H7 (cell line): ENCODE results near the gene EXOC3. TPM values are rescaled to one million over a fixed set of nuclear protein-coding genes. Genes with fewer than 3 reads are reported as not detected.

ENCODE experiments used
- DNase-seq: peaks from one replicate; pipeline ENCODE4 v3.0.0; 2012
- H3K27me3 ChIP-seq: 2 replicates; pipeline ENCODE4 v1.6.0; 2011; ENCODE audit warnings: mild to moderate bottlenecking, low read length; ENCODE audit not compliant: control insufficient read depth, insufficient read depth
- H3K36me3 ChIP-seq: replicated peaks from 2 replicates; pipeline ENCODE4 v1.5.1; 2011; ENCODE audit warnings: low read length; ENCODE audit not compliant: control insufficient read depth, insufficient read depth
- H3K4me3 ChIP-seq: 2 replicates; pipeline ENCODE4 v1.5.1; 2011; ENCODE audit warnings: low read depth, mild to moderate bottlenecking, control low read depth, low read length, moderate library complexity; ENCODE audit not compliant: insufficient read depth
- total RNA-seq: library from RNA; depleted of rRNA; stranded (reverse); fragments of >200 nt; shearing (Covaris generic); gene quantifications from 2 replicates; pipeline ENCODE4 v1.2.3, GENCODE V29; 2014

Gene EXOC3
- total RNA-seq, 1 experiment from 2014 or later = 24.1 TPM

DNA sequence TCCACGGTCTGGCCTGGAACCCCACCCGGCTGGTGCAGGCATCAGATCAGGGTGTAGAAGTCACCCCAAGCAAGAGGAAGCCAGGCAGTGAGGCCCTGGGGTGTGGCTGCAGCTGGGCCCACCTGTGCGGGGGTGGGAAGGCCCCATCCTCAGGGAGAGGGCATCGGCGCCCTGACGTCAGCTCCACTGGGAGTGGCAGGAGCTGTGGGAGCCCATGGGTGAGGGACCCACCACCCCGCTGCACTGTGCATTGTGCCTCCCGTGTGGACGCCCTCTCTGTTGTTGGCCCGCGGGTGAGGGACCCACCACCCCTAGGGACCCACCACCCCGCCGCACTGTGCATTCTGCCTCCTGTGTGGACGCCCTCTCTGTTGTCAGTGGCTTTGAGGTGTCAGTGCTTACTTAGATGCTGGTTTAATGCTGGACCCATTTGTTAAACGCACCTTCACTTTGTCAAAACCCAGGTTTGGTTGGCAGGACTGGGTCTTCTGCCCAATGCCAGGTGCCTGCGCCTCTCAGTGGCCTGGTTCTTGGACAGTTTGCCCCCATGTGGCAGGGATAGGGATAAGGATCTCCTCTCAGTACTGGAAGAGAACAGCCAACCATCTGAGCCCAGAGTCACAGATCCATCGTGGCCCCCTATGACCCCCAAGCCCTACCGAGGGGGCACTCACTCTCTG is 6.9 kb upstream of the EXOC3 start:
- Histone ChIP-seq H3K27me3 (no peaks in the 10 kb centered on the region; the same call in 1 of the 2 replicates), H3K36me3 (no peaks in the 10 kb centered on the region), H3K4me3 (no peak overlapping the region)
- peak; percentile 87 for DNase-seq

GRCh38 chr5:436641-436975 is 6.4 kb upstream of the EXOC3 start:
- Histone ChIP-seq H3K4me3 (no peak overlapping the region), H3K36me3 (no peaks in the 10 kb centered on the region), H3K27me3 (no peaks in the 10 kb centered on the region; the same call in 1 of the 2 replicates)
- no peak for DNase-seq

- Histone ChIP-seq H3K27me3 (no peaks in the 10 kb centered on the region; the same call in 1 of the 2 replicates), H3K36me3 (no peaks in the 10 kb centered on the region), H3K4me3 (no peak overlapping the region)
- no peak for DNase-seq
These were observed 5.7 kb upstream of the EXOC3 start for GRCh38 chr5:437281-437771.

DNA sequence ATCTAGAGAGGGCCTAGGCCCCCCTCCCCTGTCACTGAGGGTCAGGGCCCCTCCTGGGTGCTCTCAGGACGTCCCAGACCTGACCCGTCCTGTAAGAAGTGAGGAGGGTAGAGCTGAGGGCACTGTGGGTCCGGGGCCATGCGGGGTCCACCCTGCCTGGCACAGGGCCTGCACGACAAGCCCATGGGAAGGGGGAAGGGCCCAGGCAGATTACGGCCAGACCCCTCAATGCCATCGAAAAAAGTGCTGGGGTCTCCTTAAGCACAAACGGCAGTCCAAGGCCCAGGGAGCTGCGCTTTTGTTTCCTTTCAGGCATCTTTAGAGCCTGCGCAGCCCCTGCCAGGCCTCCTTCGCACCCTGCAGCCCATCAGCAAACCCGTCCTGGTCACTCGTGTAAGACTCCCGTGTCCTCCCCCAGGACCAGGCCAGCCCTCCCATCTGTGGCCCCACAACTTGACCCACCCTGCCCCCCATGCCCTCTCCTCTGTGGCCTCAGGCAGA is 4.4 kb upstream of the EXOC3 start:
- H3K36me3 ChIP-seq = no peaks in the 10 kb centered on the region
- H3K27me3 ChIP-seq = no peaks in the 10 kb centered on the region; the same call in 1 of the 2 replicates
- H3K4me3 ChIP-seq = no peak overlapping the region
- peak; percentile 54 for DNase-seq

DNA sequence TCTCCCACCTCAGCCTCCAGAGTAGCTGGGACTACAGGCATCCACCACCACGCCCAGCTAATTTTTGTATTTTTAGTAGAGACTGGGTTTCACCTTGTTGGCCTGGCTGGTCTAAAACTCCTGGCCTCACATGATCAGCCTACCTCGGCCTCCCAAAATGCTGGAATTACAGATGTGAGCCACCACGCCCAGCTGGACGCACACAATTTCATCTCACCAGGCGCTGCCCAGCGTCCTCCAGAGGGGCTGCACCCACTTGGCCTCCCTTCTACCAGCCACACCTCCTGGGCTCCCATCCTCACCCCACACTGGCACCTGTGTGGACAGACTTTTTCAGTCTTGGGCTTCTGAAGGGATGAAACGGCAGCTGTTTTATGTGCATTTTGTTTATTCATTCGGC is 3.8 kb upstream of the EXOC3 start:
- Histone ChIP-seq H3K4me3 (no peak overlapping the region), H3K36me3 (no peaks in the 10 kb centered on the region), H3K27me3 (no peaks in the 10 kb centered on the region; the same call in 1 of the 2 replicates)
- DNase-seq = no peak

DNA sequence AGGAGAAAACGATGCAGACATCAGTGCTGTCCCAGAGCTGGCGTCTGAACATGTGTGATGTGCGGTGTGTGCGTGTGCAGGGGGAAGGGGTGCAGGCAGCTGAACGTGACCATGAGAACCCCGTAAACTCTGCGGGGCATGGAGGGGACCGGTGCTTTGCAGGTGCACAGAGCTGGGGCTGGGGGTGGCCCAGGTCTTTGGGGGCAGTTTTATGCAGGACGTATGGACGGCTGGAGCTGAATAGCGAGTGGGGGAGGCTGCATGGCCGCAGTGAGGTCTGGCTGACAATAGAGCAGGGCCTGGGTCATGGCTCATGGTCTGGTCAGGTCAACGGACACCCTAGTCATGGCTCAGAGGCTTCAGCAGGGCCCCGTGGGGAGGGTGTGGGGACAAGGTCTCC is 3.3 kb upstream of the EXOC3 start:
- Histone ChIP-seq H3K27me3 (no peaks in the 10 kb centered on the region; the same call in 1 of the 2 replicates), H3K36me3 (no peaks in the 10 kb centered on the region), H3K4me3 (no peak overlapping the region)
- DNase-seq = no peak

- DNase-seq = no peak
- Histone ChIP-seq H3K27me3 (no peaks in the 10 kb centered on the region; the same call in 1 of the 2 replicates), H3K36me3 (no peaks in the 10 kb centered on the region), H3K4me3 (no peak overlapping the region)
These were observed 2.4 kb upstream of the EXOC3 start for GRCh38 chr5:440401-441201.

- H3K4me3 ChIP-seq = peak overlapping the region; percentile 86; the same call in 1 of the 2 replicates
- H3K36me3 ChIP-seq = no peaks in the 10 kb centered on the region; the same call in 1 of the 2 replicates
- DNase-seq = no peak
- H3K27me3 ChIP-seq = no peaks in the 10 kb centered on the region; the same call in 1 of the 2 replicates
These were observed 1.0 kb upstream of the EXOC3 start for GRCh38 chr5:441996-442334.

DNA sequence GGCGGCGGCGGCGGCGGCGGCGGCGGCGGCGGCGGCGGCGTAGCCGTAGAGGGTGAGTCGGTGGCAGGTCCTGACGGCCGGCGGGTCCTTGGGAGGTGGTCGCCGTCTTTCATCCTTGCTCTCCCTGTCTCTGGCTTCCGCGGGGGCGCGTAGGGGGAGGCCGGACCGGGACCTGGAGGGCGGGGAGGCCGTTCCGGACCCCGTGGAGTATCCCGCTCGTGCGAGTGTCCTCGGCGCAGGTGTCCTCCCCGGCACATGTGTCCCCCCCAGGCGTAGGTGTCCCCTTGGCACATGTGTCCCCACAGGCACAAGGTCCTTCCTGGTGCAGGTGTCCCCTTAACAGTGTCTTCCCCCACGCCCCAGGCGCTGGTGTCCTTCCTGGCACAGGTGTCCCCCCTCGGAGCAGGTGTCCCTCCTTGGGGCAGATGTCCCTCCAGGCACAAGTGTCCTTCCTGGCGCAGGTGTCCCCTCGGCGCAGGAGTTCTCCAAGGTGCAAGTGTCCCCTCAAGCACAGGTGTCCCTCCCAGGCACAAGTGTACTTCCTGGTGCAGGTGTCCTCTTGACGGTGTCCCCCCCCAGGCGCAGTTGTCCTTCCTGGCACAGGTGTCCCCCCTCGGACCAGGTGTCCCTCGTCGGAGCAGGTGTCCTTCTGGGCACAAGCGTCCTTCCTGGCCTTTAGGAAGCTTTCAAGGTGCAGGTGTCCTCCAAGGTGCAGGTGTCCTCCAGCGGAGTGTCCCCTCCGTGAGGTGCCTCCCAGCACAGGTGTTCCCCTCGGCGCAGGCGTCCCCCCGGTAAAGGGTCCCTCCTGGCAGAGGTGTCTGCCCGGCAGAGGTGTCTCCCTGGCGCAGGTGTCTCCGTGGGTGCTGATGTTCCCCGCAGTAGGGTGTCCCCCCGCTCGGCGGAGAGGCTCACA is 519 bp downstream of the EXOC3 start:
- H3K36me3 ChIP-seq = peaks cover 15% of the 10 kb centered on the region
- no peak for DNase-seq
- no peaks in the 10 kb centered on the region; the same call in 1 of the 2 replicates for H3K27me3 ChIP-seq
- peak overlapping the region; percentile 86 for H3K4me3 ChIP-seq

DNA sequence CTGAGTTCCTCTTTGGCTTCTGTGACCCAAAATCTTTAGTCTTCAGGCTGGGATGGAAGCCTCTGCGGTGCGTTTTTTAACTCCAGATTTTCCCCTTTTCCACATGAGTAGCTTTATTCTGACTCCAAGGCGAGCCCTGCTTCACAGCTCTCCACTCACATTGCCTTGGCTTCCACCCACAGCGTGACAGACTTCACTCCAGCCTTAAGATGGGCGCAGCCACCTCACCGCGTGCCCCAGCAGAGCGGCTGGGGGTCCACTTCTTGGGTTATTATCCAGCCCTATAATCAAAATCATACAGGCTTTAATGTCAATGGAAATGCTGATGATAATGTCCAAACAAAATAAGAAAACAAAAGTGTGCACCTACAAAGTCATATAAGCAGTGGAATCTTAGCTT is 1.2 kb downstream of the EXOC3 start:
- Histone ChIP-seq H3K36me3 (peaks cover 17% of the 10 kb centered on the region), H3K27me3 (no peaks in the 10 kb centered on the region; the same call in 1 of the 2 replicates), H3K4me3 (no peak overlapping the region)
- DNase-seq = peak; percentile 52

DNA sequence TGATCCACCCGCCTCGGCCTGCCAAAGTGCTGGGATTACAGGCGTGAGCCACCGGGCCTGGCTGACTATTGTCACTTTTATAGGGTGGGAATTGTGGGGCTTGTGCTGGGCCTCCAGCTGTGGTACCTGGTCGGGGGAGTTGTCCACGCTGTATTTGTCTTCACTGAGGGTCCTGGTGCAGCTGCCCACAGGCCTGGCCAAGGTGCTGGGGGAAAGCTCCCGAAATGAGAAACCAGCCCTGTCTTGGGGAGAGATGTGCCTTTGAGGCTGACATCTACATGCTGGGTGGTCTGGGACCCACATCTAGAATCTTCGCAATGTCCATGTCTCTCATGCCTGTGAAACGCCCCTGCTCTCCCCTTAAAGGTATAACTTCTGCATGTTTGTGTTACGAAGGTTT is 2.6 kb downstream of the EXOC3 start:
- DNase-seq = no peak

DNA sequence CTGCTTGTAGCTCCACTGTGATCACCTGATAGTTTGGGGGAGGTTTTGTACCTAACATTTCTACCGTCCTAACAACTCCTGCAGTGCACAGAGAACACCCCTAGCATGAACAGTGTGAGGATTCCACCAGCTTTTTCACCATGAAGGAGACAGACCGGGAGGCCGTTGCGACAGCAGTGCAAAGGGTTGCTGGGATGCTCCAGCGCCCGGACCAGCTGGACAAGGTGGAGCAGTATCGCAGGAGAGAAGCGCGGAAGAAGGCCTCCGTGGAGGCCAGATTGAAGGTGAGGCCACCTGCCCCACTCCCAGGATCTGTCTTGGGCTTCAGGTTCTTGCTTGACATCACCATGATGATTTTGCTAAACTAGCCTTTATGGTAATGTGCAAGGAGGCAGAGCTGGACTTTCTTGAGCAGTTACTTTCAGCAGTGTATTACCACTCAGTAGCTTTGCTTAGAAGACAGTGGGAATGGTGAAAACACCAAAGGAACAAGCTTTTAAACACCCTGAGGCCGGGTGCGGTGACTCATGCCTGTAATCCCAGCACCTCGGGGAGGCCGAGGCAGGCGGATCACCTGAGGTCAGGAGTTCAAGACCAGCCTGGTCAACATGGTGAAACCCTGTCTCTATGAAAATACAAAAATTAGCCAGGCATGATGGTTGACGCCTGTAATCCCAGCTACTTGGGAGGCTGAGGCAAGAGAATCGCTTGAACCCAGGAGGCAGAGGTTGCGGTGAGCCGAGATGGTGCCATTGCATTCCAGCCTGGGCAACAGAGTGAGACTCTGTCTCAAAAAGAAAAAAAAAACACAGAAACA is 3.3 kb downstream of the EXOC3 start:
- Histone ChIP-seq H3K27me3 (no peaks in the 10 kb centered on the region; the same call in 1 of the 2 replicates), H3K36me3 (peaks cover 19% of the 10 kb centered on the region), H3K4me3 (no peak overlapping the region)
- DNase-seq = no peak

More for the DNA sequence above, 2.6 kb downstream of the EXOC3 start:
- H3K4me3 ChIP-seq = no peak overlapping the region
- H3K36me3 ChIP-seq = peaks cover 19% of the 10 kb centered on the region
- no peaks in the 10 kb centered on the region; the same call in 1 of the 2 replicates for H3K27me3 ChIP-seq

DNA sequence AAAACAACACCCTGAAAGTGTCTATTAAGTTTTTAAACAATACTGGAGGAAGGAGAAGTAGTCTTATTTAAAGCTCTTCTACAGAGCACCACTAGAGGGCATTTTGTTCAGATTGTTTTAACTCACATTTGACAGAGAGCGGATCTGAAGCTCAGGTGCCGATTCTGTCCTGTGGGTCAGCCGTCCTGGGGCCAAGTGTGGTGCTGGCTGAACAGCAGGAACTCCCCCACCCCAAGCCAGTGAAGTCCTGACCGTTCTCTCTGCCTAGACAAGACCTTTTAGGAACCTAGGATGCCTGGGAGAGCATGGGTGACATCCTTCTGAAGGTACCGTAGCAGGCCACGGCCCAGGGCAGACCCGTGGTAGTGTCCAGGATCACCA is 3.9 kb downstream of the EXOC3 start:
- Histone ChIP-seq H3K4me3 (no peak overlapping the region), H3K36me3 (peaks cover 19% of the 10 kb centered on the region), H3K27me3 (no peaks in the 10 kb centered on the region; the same call in 1 of the 2 replicates)
- DNase-seq = peak; percentile 83
